ENCODE data around the gene CORT.
A peak's percentile ranks its signal among the peaks of the same experiment; 100 is the strongest.
"Not testable (repeated sequence)": the region's sequence is repeated elsewhere in the genome, so short reads cannot be mapped to it uniquely, and the experiment has no call there.

CORT gene

DNA sequence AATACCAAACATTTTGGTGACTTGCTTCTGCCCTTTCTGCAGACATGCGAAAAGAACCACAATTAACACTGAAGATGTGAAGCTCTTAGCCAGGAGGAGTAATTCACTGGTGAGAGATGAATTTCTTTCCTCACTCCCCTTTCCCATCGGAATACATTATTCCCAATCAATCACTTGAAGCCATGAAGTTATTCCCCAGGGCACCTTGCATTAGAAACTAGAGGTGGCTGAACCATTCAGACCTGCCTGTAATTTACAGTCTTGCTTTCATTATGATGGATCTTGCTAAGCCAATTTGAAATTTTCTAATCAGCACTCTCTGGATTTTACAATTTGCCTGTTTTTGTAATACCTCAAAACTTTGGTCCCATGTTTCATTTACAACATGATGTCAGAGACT lies 9.5 kb upstream of the CORT start:
- DNase-seq = no peak

DNA sequence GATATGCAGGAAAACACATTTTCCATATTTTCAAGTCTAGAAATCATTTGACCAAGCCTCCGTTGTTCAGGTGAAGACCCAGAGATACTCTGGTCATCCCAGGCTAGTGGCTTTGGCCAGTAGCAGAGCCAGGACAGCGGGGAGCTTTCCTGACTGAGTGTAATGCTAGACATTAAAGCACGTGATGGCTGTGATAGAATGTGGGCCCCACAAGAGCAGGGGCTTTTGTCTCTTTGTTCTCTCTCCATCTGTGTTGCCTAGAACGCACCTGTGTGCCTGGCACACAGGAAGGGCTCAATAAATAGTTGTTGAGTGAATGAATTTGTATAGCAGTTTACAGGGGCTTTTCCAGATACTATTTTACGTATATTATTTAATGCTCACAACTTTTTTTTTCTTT lies 9.0 kb upstream of the CORT start:
- DNase-seq = no peak

- no peak for DNase-seq
Observed at GRCh38 chr1:10444248-10444647, 5.6 kb upstream of the CORT start.

DNA sequence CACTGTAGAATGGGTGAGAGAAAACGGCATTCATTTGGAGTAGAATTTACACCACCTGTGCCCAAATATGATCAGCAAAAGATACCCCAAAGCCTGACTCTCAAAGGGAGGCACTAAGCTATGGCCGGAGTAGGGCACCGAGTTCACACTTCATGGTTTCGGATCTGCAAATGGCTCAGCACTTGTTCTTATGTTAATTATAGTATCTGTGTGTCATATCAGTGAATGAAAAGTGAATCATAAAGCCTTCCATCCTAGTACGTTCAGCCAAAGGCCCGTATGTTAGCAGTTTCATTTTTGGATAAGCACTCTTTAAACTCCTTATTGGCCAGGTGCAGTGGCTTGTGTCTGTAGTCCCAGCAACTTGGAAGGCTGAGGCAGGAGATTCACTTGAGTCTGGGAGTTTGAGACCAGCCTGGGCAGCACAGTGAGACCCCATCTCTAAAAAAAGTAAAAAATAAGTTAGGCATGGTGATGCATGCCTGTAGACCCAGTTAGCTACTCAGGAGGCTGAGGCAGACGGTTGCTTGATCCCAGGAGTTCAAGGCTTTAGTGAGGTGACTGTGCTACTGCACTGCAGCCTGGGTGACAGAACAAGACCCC lies 4.9 kb upstream of the CORT start:
- no peak for DNase-seq

DNA sequence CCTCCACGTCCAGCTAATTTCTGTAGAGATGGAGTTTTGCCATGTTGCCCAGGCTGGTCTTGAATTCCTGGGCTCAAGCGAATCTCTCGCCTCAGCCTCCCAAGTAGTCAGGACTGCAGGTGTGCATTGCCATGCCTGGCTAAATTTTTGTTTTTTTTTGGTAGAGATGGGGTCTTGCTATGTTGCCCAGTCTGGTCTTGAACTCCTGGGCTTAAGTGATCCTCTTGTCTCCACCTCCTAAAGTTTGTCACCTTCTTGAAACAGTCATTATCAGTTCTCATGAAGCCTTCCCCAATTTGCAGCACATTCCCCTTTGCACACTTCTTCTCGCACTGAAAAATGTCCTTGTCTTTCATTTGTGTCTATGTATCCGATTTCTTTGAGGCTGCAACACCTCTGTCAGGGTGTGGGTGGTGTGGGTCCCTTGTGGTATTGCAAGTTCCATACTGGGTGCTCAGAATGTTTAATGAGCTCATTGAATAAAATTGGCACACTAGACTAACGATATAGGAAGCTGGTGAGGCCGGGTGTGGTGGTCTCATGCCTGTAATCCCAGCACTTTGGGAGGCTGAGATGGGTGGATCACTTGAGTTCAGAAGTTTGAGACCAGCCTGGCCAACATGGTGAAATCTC lies 2.9 kb upstream of the CORT start:
- no peak for DNase-seq

GRCh38 chr1:10450156-10450814 lies 454 bp downstream of the CORT start:
- no peak for DNase-seq

- DNase-seq = no peak
Observed at GRCh38 chr1:10450836-10451235, 1.0 kb downstream of the CORT start.

GRCh38 chr1:10451287-10451686 lies 1.5 kb downstream of the CORT start:
- DNase-seq = no peak

DNA sequence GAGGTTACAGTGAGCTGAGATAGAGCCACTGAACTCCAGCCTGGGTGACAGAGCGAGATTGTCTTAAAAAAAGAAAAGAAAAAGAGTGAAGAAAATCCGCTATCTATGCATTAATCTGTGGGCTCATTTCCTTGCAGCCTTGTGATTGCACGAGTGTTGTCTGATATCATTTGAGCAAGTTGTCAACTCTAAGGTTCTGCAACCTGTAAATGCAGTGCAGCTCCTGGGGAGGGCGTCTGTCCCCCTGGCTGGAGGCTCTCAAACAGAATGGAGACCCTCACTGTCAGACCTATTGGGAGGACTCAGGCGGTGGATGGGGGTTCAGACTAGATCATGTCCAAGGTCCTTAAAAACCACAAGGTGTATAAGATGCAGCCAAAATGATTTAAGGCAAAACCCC lies 6.2 kb downstream of the CORT start:
- no peak for DNase-seq

DNA sequence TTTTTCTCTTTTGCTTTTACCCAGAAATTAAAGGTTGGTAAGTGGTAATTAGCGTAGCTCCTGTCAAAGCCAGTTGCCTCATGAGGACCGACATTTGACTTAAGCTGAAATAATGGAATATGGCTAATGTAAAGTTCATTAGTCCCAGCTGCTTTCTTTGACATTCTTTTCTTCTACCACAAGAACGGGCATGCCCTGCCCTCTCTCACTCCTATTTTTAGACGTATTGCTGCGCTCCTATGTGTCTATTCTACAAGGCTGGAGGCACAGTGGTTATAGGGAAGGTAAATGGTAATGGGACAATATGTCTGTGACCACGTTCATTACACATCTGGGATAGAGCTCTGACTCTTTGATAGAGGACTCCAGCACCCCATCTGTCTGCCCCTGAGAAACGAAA lies 6.8 kb downstream of the CORT start:
- DNase-seq = no peak

DNA sequence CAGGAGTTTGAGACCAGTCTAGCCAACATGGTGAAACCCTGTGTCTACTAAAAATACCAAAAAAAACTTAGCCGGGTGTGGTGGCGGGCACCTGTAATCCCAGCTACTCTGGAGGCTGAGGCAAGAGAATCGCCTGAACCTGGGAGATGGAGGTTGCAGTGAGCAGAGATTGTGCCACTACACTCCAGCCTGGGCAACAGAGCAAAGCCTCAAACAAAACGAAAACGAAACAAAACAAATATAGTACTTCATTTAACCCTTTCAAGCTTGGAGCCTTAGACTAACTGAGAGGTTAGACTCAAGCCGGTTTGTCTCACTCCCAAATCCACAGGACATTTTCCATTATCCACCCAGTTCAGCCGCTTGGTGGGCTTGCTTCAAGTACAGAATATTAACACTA lies 7.6 kb downstream of the CORT start:
- DNase-seq = not testable (repeated sequence)

GRCh38 chr1:10457875-10458274 lies 8.0 kb downstream of the CORT start:
- no peak for DNase-seq

- DNase-seq = no peak
Observed at GRCh38 chr1:10459184-10459583, 9.4 kb downstream of the CORT start.

DNA sequence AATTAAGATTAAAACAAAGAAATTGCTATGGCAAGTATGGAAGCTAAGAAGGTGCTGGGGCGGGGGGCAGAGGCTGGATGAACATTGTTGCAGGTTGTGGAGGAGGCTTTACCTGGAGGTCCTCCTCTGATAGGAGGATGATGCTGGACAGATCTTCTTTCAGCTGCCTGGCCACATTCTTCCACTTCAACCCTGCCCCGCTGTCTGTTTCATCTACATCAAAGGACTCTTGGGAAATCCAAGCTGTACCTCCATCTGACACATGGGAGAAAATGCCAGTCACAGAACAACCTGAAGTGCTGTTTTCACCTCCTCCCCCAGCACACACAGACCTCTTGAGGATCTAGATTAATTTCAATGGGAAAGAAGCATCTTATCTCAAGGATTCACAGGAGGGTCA lies 17.2 kb downstream of the CORT start:
- DNase-seq = no peak

- DNase-seq = no peak
Observed at GRCh38 chr1:10470043-10470442, 20.2 kb downstream of the CORT start.

DNA sequence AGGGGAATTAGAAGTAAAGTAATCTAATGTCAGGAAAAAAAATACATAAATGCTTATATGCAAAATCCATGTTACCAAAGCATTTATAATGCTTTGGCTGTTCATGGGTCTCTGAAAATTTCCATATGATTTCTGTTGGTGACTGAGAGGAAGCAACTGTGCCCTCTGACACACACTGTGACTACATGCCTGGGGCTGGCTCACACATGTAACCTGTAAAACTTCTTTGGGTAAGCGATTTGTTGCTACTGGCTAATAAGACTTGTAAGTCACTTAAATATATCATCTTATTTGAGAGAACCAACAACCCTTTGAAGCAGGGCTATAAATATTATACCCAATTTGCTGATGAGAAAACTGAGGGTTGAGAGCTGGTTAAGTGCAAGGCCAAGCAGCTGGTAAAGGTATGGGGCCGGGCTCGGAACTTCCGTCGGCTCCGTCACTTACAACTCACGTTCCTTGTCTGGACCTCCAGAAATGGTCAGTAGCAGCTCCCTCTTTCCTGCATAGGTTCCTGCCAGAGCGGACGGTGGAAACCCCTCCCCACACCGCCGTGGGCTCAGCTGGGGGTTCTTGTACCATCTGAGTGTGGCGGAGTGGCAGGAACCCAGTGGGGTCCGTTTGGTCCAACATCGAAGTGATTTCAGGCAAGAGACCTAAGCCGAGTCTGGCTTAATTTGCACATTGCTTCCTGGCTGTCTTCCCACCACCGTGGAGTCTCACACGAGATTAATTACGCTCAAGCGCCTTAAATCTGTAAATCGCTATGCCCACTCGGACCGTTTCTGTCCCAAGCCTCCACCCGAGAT lies 21.8 kb downstream of the CORT start:
- no peak for DNase-seq

- DNase-seq = peak; percentile 72 to 94
Observed at GRCh38 chr1:10472220-10473144, 22.7 kb downstream of the CORT start, which contains the start of gene DFFA. TSS of gene DFFA (minus strand) at chr1:10472529. CDS start at chr1:10472458, 71 bp downstream.

- no peak for DNase-seq
Observed at GRCh38 chr1:10473145-10473765, 23.4 kb downstream of the CORT start.

GRCh38 chr1:10474309-10474612 lies 24.4 kb downstream of the CORT start:
- not testable (repeated sequence) for DNase-seq

DNA sequence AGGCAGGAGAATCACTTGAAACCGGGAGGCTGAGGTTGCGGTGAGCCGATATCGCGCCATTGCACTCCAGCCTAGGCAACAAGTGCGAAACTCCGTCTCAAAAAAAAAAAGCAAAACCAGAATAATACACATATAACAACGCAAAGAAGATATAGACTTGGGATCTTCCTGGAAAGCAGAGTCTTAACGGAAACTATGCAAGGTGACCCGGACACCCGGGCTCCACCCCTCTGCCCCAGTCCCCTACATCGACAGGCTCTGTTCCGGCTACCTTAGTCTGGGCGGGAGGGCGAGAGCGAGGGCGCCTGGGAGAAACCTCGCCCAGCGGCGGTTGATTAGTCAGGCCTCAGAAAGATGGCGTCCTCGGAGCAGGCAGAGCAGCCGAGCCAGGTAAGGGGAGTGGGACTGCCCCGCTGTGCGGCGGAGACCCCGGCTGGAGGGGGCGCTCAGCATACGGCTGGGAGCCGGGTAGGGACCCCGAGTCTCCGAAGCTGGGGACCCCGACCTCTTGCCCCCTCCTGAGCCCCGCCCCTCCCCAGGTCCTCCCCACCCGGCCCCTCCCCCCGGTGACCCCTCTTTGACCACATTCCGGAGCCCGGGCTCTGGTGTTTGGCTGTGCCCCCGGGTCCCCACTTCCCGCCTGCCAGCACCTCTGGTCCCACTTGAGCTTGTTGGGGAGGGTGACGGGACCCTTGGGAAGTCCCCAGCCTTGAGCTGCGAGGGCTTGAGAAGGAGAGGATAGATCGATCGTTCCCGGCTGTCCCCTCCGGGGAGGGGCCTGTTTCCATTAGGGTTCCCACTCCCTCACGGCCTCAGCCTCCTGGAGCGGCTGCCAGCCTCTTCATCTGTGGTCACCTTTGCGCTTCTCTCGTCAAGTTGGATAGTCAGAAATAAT lies 25.0 kb downstream of the CORT start, which contains the start of gene PEX14:
TSS of gene PEX14 (plus strand) at position 338 of the 895 bp plus-strand sequence. CDS start at position 355, 17 bp downstream.
- DNase-seq = peak; percentile 46 to 80

DNA sequence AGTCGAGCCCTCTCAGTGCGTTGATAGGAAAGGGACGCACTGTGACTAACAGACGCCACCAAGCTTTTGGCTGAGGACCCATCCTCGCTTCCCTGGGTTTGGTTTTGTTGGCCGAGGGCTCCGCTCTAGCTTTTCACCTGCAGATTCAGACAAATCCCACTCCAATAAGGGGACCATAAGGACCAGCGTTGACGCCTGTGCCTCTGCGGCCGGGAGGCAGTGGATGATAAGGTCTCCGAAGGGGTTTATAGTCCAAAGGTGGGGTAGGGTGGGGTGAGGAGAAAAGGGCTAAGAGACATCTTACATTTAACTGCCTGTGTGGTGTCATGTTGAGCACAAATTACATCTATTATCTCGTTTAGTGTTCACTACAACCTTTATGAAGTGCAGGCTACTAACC lies 25.7 kb downstream of the CORT start:
- DNase-seq = no peak

Measured in bone marrow (tissue), 2 donors.